GM21367 (cell line): ENCODE results near the gene PHKA2.

Source experiments
- ATAC-seq: cut with Tn5 transposase; IDR thresholded peaks from one replicate; pipeline ENCODE4 v1.9.1; 2021; ENCODE audit not compliant: unreplicated experiment

The PHKA2 gene

GRCh38 chrX:18934708-18935107 lies 49.2 kb downstream of the PHKA2 start:
- ATAC-seq, result no peak

- no peak for ATAC-seq
These were observed 50.3 kb downstream of the PHKA2 start for GRCh38 chrX:18933617-18934016.

DNA sequence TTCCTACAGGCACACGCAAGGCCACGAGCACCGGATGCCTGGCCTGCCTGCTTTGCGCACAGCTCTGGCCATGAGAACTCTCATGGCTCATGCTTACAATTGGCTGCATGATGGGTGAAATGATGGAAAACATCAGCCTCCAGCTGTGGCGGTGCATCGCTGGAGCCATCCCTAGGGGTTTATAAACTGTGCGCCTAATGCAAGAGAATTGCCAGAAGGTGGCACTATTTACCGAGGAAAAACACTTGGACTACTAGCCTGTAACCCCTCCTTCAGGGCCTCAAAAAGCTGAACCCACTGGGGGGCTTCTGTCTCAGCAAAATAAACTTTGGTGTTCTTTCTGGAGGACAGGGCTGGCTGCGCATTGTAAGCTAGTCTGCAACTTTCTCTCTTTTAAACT lies 51.9 kb downstream of the PHKA2 start:
- ATAC-seq, result no peak

- no peak for ATAC-seq
These were observed 54.1 kb downstream of the PHKA2 start for GRCh38 chrX:18929775-18930174.

- no peak for ATAC-seq
These were observed 56.4 kb downstream of the PHKA2 start for GRCh38 chrX:18927558-18927957.

DNA sequence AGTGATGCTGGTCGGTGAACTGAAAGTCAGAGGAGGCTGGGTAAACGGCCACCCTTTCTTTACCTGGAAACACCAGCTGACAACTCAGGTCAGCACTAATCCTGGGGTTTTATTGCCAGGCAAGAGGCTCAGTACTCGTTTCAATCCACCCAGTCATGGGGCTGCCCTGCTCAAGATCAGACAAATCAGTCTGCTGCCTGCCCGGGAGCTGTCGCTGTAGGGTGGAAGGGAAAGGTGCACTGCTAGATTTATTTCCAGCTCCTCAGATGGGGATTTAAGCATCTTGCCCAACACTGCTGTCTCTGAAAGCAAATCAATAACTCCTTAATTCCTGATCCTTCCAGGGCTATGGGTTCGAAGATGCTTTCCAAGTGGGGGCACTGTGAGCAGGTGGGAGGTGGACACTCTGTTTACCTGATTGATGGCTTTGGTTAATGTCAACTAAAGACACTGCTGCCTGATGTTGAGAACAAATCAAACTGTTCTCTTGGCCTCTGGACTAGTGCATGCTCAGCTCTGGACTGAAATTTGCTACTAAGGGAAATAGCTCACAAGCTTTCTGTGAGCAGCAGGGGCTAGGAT lies 59.3 kb downstream of the PHKA2 start:
- ATAC-seq, result no peak

DNA sequence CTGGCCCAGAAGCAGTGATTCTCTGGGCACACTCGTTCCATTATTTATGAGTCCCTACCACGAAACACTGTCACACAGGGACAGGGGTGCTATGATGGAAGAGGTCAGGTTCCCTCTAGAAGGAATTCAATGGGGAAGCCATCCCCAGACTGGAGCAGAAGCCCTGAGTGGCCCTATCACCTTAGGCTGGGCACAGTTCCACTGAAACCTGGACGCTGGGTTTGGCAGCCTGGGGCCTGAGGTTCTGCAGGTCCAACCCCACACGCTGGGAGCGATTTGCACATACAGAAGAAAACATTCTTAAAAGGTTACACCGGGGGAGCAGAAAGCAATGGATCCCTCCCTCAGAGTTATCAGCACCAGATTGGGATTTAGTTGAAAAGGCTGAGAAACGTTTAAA lies 63.3 kb downstream of the PHKA2 start:
- no peak for ATAC-seq

GRCh38 chrX:18920079-18920478 lies 63.8 kb downstream of the PHKA2 start:
- no peak for ATAC-seq

GRCh38 chrX:18917831-18918230 lies 66.1 kb downstream of the PHKA2 start:
- no peak for ATAC-seq

- no peak for ATAC-seq
These were observed 77.6 kb downstream of the PHKA2 start for GRCh38 chrX:18906286-18906685.

- ATAC-seq, result no peak
These were observed 83.4 kb downstream of the PHKA2 start for GRCh38 chrX:18900401-18900976.

DNA sequence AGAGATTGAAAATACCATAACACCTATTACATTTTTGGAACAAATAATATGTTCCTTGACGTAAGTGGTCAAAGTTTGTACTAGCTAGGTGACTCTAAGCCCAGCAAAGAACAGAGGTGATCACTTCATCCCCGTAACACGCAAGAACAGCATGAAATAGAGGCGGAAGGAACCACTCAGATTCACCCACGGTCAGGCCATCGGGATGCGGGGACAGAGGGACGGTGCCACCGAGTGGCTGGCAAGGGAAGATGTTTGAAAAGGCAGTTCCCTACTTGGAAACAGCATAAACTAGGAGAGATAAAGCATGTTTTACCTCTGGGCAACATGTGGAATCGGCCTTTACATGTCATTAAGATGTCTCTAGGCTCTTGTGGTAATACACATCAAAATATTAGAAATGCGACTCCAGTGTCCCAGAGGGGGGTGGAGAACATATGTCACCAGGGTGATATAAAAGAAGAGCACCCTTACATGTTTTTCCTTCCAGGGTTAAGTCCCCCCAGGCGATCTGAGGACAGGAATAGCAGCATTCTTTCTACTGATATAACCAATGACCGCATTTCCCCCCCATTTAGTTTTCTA lies 84.0 kb downstream of the PHKA2 start:
- no peak for ATAC-seq

- ATAC-seq, result no peak
These were observed 85.4 kb downstream of the PHKA2 start for GRCh38 chrX:18898492-18898891.

DNA sequence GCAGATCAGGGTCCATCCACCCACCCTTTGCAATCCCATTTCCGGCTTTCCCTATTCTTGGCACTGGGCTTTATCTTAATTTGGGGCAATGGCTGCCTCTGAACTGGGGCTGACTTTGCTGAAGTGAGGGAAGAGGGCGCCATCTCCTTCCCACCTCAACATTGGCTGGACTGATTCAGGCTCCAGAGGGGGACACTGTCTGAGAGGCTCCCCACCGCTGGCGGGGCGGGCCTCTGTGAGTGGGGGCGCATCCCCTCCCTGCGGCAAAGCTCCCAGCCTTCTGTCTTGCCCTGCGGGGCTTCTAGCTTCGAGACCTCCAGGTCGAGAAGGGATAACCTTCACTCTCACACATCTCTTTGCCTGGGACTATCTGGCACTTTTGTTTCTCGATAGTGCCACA lies 85.8 kb downstream of the PHKA2 start:
- no peak for ATAC-seq

GRCh38 chrX:18897611-18898010 lies 86.3 kb downstream of the PHKA2 start:
- no peak for ATAC-seq

- no peak for ATAC-seq
These were observed 87.0 kb downstream of the PHKA2 start for GRCh38 chrX:18896680-18897544.

- no peak for ATAC-seq
These were observed 88.5 kb downstream of the PHKA2 start for GRCh38 chrX:18895189-18895951.

DNA sequence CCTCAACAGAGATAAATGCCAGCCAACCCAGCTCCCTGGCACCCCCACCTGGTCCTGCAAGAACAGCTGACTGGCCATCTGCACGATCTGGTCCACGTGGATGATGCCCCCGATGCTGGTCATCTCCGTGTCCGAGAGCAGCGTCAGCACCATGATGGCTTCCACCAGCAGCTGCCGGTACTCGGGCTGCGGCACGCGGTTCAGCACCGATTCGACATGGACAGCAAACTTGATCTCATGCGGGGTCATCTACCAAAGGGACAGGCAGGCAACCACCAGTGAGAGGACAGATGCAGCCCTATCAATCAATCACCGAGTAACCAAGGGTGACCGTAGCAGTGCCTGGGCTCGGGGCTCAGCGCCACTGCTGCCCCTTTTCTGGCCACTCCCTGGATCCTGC lies 89.8 kb downstream of the PHKA2 start:
- ATAC-seq, result no peak

GRCh38 chrX:18893536-18893935 lies 90.4 kb downstream of the PHKA2 start:
- no peak for ATAC-seq

GRCh38 chrX:18892899-18893298 lies 91.0 kb downstream of the PHKA2 start:
- no peak for ATAC-seq

DNA sequence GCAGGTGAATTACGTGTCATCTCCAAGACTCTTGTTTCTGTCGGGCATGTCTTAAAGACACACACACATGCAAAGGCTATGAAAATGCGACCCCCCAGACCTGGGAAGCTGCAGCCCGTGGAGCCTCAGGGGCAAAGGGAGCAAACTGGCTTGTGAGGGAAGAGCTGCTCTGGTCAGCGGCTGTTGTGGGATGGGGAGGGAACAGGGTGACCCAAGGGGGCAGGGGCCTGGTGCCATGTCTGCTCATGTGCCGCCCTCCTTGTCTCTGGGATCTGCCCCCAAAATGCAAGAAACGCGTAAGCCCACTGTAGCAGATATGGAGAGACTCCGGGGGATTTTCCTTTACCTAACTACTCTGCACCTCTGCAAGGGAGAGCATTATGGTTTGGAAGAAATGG lies 92.4 kb downstream of the PHKA2 start:
- no peak for ATAC-seq
